CD4-positive, alpha-beta T cell treated with Interleukin-4 for 1 hour (primary cell): ENCODE data around the gene UNC119B.

Experiments used
- DNase-seq, 2 donors: peaks; one replicate each; pipeline ENCODE4 v3.0.0-alpha.2; 2020 to 2022

The UNC119B gene

DNA sequence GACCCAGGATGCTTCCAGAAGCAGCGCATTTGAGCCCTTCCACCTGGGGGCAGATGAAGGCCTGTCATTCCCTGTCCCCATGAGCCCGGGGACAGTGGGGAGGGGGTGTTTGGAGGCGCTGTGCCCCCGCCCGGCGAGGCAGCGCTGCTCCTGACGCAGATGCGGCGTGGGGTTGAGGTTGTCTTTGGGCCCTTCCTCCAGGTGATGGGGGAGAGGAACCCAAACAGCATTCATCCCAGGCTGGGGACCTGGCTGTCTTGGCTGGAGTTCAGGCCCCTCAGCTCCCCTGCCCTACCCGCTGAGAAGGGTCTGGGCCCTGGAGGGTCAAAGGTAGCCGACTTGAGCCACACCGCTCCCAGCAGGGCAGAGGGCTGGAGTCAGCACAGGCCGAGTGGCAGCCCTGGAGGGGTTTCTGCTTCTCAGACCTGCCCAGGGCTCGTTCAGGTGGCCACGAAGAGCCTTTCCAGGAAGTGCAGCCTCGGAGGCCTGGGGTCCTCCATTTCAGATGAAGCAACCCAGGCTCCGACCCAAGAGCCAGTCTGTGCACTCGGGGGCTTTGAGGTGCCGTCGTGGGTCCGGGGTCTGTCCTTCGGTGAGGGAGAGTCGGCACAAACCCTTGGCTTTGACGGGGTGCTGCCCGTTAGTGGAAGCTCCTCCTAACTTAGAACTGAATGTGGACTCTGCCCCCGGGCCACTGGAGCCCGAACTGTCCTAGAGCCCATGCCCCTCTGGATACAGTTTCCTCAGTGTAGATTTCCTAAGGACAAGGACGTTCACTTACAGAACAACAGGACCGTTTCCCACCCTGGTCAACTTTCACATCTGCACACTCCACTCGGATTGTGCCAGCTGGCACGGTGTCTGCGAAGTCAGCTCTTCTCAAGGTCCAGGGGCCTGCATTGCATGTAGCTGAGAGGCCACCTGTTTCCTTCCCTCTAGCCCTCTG is 31.5 kb downstream of the UNC119B start:
- DNase-seq: no peak

DNA sequence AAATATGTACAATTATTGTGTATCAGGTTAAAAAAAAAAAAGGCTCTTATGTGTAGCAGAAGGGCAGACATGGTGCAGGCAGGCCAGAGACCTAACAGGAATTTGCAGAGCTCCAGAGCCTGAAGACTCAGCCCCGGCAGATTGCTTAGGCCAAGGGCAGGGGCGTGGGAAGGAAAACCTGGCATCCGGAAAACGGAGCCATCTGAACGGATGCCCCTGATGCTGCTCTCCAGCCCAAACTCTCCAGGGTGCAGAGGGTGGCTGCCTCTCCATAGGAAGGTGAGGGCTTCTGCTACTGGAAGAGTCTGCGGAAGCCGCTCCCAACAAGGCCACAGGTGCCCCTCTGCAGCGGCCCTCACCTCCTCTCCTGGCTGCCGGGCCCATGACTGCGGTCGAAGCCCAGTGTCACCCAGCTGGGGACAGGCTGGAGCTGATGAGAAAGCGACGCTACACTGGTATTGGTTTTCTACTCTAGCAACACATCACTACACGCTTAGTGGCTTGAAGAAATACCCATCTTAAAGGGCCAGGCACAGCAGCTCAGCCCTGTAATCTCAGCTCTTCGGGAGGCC is 34.8 kb downstream of the UNC119B start:
- DNase-seq: no peak

DNA sequence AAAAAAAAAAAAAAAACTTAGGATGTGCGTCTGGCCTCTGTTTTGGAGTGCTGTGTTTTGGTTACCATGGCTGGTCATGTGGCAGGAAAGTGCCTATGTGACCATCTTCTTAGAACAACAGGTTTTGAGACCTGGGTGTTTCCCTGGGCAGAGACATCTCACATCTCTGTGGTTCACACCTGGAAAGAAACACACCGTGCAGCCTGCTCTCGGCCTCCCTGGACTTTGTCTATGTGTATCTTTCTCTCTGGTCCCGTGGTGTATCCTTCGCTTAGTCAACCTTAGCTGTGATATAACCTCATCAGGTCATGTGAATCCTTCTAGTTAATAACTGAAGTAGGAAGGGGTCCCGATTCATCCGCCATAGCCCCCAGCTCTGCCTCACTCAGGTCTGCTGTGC is 38.0 kb downstream of the UNC119B start:
- DNase-seq: no peak

DNA sequence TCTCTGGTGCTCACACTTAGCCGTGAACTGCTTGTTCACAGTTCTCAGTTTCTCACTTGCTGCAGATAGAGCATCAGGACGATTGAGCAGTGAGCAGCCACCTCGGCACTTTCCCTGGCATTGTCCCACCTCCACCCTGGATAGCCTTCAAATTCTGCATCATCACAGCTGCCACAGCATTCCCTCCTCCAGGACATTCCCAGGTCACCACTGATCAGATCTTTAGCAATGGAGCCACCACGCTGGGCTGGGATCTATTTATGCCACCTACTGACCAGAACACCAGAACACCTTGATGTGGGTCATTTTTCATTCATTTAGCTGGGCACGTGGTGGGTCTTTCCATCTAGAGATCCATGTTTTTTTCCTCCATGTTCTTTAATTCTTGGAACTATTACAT is 39.0 kb downstream of the UNC119B start:
- no peak for DNase-seq

DNA sequence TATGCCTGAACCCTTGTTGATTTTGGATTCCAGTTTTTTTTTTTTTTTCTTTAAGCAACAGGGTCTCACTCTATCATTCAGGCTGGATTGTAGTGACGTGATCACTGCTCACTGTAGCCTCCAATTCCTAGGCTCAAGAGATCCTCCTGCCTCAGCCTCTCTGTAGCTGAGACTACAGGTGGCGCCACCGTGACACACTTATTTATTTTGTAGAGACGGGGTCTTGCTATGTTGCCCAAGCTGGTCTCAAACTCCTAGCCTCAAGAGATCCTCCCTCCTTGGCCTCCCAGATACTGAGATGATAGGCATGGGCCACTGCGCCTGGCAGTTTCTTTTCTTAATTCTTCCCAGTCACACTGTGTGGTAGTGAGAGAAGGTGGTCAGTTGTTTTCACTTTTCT is 40.5 kb downstream of the UNC119B start:
- DNase-seq: no peak

DNA sequence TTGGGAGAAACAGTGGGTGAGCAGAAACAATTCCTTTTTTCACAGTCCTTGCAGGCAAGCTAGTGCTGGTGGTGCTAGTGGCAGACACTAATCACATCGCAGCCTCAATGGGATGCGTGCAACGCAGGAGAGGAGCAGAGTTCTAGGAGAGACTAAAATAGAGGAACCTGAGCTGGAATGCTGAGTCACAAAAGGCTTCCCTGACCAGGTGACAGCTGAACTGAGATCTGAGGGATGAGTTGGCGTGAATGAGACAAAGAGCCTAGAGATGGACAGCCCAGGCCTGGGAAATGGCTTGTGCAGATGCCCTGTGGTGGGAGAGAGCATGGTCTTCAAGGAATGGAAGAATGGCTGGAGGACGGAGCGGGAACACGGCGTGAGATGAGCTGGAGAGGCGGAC is 41.1 kb downstream of the UNC119B start:
- DNase-seq: no peak

DNA sequence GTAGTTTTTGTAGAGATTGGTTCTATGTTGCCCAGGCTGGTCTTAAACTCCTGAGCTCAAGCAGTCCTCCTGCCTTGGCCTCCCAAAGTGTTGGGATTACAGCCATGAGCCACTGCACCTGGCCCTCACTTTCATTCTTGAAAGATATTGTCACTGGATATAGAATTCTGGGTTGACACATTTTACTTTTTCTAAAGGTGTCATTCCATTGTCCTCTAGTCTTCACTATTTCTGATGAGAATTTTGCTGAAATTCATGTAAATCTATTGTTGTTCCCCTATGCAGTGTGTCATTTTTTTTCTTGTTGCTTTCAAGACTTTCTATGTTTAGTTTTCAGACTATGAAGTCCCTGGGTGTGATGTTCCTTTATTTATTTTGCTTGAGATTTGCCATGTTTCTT is 44.5 kb downstream of the UNC119B start:
- no peak for DNase-seq

DNA sequence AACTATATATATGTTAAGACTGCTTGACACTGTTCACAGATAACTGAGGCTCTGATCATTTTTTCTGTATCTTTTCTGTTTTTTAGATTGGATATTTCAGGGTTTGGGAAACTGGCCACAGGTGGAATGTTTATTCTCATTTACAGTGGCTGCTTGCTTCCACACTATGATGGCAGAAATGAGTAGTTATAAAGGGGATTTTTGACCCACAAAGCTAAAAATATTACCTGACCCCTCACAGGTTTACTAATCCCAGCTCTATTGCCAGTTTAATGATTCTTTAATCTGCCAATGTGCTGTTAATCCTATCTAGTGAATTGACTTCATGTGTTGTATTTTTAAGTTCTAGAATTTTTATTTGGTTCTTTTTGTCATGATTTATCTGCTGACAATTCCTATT is 45.0 kb downstream of the UNC119B start:
- DNase-seq: no peak

DNA sequence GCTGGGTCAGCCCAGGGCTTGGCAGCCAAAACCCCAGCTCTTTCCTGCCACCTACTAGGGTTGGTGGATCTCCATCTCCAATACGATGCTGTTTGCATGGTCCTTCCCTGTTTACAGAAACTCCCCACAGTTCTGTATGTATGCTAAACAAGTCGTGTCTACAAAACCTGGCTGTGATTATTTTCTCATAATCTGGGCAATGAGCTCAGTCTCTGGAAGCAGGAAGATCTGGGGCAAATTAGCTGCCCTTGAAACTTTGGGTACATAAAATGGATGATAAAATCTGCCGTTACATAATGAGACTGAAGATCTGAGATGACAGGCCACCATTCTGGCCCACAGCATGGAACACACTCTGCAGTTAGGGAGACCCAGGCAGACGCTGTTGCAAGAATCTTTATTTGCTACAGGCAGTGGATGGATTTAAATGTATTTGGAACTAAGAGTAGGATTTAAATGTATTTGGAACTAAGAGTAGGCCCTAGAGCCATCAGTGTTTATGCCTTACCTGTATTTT is 47.0 kb downstream of the UNC119B start:
- no peak for DNase-seq

DNA sequence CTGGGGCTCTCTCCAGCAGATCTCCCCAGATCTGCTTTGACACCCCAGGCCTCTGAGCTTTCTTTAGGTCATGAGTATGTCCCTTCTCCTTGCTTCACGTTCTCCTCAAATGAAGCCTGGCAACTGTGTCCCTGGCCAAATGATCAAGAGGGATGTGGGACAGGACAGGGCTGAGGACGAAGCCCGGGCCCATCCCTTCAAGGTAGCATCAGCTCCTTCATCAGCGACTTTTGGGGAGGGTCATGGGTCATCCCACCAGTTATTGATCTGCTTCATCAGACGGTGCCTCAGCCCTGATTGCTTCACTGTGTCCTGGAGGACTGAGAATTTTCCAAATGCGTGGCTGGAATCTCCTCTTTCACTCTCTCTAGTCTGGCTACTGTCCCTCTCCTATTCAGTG is 47.7 kb downstream of the UNC119B start:
- no peak for DNase-seq

DNA sequence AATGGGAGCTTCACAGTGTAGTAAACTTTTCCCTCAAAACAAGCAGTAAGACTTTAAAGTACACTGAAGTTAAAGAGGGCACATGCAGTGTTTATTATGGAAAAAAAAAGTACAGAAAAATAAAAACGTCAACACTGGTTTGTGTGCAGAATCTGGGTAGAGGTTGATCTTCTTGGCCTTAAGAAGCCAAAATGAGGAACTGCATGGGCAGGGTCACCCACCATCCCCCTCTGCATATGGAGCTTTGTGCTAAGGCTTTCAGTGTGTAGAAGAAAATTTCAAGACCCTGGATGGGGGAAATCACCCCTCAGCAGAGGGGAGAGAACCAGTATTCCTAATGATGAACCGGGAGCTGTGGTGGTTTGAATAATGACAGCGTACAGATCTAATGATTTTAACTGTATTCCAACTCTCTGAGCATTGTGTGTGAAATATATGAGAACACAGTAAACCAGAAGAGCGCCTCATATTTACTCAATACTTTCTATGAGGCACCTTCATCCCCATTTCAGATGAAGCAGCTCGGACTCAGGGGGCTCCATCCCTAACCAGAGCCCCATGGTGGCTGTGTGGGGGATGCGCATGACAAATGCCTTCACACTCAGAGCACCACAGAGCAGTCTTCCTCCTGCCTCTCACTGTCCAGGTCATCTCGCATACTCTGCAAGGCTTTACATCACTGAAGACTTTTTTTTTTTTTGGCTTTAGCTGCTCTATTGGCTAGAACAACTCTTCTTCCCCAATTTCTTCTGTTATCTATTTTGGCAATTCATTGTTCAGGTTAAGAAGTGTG is 48.7 kb downstream of the UNC119B start:
- DNase-seq: no peak

DNA sequence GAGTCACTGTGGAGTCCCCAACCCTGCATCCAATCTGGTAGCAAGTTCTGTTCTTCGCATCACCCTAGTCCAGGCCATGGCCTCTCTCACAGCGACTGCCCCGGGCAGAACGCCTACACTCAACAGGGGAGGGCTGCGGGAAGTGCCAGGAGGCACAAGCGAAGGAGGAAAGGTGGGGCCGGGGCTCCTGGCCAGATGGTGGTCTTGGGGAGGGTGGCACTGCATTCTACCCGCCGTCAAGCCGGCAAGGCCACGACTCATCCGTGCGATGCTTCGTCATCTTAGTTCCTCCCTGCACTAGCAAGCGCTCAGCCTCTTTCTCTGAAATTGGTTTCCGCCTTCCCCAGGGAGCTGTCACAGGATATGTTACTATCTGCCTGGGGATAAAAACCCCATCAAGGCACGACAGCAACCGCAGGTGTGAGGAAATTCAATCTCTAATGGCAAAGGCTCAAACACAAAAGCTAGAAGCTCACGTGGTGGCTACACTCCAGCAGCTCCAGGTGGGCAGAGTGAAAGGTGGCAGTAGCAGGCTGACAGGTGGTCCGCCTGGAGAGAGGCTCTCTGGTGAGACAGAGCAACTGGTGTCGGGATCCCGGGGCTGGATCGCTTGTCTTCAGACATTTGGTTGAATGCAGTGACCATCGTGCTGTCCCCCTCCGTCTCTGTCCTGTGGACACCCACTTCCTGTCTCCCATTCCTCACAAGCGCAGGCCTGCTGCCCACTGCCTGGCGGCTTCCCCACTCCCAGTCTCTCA is 49.5 kb downstream of the UNC119B start:
- no peak for DNase-seq

DNA sequence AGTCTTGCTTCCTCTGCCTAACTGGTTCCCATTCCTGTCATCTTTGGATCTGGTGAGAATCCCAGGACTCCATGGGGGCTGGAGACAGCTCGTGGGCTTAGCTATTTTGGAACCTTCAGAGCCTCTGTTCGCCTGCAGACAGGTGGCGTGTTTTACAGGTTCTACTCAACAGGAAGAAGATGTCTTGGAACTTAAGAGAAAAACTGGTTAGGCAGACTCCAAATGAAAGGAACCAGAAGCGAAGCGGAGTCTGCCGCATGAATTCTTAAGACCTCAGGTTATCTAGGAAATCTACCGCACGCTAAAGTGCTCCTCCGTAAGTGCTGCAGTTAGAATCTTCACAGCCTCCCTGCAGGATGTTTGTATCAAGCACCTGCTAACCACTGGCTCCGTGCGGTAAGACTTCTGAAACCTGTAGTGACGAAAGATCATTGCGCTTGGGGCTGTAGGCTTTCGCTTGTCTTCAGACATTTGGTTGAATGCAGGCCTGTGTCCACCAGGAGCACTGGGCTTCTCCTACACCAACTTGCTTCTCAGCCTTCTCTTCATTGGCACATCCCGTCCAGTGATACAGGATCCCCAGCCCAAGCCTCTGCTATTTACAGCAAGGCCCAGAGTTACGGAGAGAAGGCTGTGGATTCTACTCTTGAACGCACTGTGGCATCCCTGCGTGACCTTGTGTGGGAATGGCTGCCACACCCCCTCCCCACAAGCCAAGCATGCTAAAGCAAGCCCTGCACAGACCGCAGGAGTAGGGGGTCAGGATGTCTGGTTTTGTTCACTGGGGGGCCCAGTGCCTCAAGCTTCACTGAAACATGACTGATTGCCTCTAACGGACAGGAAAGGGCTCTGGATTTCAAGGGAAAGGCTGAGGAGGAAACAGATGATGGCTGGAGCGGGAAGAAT is 50.3 kb downstream of the UNC119B start:
- peak; percentile 31 to 47 for DNase-seq

DNA sequence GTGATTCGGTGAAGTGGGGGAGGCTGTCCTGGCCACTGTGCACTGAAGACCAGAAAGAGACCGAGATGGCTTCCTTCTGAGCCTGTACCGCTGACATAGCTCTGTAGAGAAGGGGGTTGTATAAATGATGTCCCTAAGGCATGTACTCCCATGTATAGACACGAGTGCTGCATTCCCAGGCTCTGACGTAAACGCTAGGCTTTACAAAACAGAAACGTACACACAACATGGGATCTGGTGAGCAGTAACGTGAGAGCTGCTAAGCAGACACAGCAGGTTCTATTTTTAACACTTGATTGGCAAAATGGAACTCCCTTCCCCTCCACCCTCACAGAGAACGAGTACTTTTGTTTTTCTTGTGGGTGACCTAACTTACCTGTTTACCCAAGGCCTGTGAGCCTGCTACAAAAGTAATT is 51.3 kb downstream of the UNC119B start:
- DNase-seq: no peak

DNA sequence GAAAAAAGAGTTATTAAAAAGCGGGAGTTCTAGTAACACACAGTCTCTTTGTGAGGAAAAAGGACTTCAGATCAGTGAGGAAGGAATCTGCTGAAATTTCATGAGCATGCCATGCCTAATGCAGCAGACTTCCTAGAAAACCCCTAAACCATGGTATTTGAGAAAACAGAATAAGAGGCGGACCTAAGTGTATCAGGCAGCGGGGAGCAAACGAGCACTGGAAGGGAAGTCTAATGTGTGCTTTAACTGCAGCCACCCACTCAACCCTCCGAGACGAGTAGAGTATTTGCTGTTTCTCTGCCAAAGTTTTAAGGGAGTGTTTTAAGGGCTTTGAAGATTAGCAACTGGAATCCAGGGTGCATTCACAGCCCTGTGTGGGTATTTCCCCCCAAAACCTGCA is 51.8 kb downstream of the UNC119B start:
- no peak for DNase-seq

DNA sequence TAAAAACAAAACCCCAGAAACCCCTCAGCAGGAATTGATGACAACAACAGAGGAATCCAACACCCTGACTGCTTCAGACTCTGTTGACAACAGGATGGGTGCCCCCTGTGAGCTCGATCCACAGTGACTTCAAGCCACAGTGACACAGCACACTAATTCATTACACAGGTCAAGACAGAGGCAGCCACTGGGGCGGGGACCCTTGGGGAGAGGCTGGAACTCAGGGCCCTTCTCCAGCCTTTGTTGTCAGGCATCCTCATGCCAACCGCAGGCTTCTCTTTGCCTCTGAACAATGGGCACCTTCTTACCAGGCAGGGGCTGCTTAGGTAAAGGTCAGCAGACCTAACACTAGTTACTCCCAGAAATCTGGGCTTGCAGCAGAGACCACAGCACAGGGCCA is 53.0 kb downstream of the UNC119B start:
- DNase-seq: no peak

DNA sequence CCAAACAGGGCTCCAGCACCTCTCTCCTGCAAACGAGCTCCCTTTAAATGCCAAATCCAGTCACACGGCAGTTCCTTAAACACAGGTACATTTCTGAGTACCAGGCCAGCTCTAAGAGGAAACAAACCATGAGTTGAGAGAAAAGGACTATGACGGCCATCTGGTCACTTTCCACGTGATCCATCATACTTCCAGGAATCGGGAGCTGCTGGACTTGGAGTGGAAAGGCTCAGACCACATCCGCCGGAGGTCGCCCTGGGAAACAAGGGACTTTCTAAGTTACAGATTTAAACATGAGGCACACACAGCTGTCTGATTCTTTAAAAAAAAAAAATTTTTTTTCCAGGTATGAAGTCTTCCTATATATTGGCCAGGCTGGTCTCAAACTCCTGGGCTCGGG is 54.6 kb downstream of the UNC119B start:
- no peak for DNase-seq

DNA sequence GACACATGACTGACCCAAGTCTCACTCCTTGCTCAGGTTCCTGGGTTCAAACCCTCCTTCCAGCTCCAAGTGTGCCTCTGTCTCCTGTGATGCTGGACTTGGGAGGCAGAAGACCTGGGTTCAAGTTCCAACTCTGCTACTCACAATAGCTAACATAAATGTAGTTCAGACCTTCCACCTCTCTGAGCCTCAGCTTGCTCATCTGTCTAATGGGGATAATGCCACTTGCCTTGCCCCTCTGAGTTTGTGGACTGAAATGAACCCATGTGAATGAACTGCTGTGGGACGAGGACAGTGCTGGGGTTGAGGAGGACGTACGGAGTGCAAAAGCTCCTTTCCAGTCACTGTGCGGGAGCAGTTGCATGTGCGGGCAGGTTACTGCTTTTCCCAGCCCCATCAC is 56.3 kb downstream of the UNC119B start:
- no peak for DNase-seq

DNA sequence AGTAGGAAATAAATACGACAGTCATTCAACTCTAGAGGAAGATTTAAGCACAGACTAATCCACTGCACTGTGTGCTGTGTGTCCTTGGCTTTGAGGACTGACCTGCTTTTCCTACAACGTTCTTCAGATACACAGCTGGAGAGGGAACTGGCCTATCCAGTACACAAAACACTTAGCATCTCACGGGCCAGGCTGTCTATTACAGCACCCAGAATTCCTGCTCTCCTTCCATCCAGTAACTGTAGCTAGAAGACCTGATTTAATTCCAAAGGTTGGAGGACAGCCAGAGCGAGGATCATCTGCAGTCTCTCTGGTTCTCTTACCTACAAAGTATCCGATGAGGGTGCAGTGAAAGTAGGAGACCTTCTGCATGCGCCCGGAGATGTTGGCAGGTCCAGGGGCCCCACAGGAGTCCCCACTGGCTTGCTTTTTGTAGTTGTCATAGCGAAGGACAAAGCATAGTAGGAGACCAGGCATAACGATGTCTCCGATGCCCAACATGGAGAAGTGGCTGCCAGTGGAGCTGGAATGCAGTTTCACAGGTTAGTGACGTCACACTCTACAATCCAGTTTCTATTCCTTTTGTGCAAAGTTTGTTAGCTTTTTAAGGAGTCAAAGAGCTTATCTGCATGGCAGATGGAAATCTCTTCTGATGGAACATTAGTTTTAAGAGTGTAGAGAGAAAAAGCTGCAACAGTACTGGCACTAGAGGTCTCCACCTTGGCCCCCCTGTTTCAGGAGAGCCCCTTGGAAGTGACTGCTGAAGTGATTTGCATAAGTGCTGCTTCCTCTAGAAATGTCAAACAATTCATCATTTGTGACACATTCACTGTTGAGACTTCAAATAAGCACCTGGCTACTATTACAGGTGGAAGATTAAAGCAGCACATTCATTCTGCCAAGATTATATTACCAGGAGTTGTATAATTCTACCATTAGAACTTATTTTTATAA is 57.1 kb downstream of the UNC119B start:
- DNase-seq: no peak

DNA sequence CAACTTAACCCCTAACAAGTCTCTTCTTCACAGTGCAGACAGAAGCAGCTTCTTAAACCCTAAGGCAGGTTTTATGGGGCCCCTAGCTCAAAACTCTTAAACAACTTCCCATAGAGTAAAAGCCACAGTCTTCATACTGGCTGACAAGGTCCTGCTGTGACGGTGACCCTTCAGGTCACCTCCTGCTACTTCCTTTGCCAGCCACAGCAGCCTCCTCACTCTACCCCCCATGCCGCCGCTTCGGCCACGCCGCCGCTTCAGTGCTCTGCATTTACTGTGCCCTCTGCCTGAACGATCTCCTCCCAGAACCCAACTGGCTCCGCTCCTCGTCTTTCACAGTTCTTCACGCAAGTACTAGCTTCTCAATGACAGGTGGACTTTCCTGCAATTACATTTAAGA is 60.8 kb downstream of the UNC119B start:
- DNase-seq: no peak
